Ishikawa (cell line): ENCODE measurements around the gene SPOCK1.

Experiments
- CEBPB ChIP-seq: IDR thresholded peaks from 2 replicates; pipeline ENCODE4 v1.6.1; 2012
- CREB1 ChIP-seq: IDR thresholded peaks from 2 replicates; pipeline ENCODE4 v1.6.1; 2012; ENCODE audit warnings: low read depth
- EGR1 ChIP-seq: IDR thresholded peaks from 2 replicates; pipeline ENCODE4 v1.6.1; 2012
- EP300 ChIP-seq: IDR thresholded peaks from 2 replicates; pipeline ENCODE4 v1.6.1; 2012; ENCODE audit warnings: borderline replicate concordance
- FOXM1 ChIP-seq: IDR thresholded peaks from 2 replicates; pipeline ENCODE4 v1.6.1; 2012; ENCODE audit warnings: low read depth, borderline replicate concordance
- MAX ChIP-seq: IDR thresholded peaks from 2 replicates; pipeline ENCODE4 v1.6.1; 2012
- NFIC ChIP-seq: IDR thresholded peaks from 2 replicates; pipeline ENCODE4 v1.6.1; 2012
- RAD21 ChIP-seq: IDR thresholded peaks from 2 replicates; pipeline ENCODE4 v1.6.1; 2012; ENCODE audit warnings: low read depth
- REST ChIP-seq: IDR thresholded peaks from 2 replicates; pipeline ENCODE4 v1.6.1; 2012; ENCODE audit warnings: low read depth, mild to moderate bottlenecking
- TAF1 ChIP-seq: IDR thresholded peaks from 2 replicates; pipeline ENCODE4 v1.6.1; 2012; ENCODE audit warnings: low read depth, mild to moderate bottlenecking
- TCF12 ChIP-seq: IDR thresholded peaks from 2 replicates; pipeline ENCODE4 v1.6.1; 2012; ENCODE audit warnings: low read depth
- TEAD4 ChIP-seq: IDR thresholded peaks from 2 replicates; pipeline ENCODE4 v1.6.1; 2012
- USF1 ChIP-seq: IDR thresholded peaks from 2 replicates; pipeline ENCODE4 v1.6.1; 2012
- YY1 ChIP-seq: IDR thresholded peaks from 2 replicates; pipeline ENCODE4 v1.6.1; 2012; ENCODE audit warnings: low read depth
- ZBTB7A ChIP-seq: IDR thresholded peaks from 2 replicates; pipeline ENCODE4 v1.6.1; 2012; ENCODE audit warnings: low read depth

Gene SPOCK1

GRCh38 chr5:137370096-137371071 is 128.7 kb downstream of the SPOCK1 start:
- no peak for TF ChIP-seq TEAD4
- no peak for TF ChIP-seq NFIC
- no peak for TF ChIP-seq REST
- no peak for TF ChIP-seq MAX

- TF ChIP-seq EGR1 (no peak), YY1 (no peak), MAX (no peak), ZBTB7A (no peak), TAF1 (no peak), REST (no peak), EP300 (no peak), NFIC (no peak), TCF12 (no peak), TEAD4 (no peak), USF1 (no peak), RAD21 (no peak), FOXM1 (no peak), CEBPB (no peak), CREB1 (no peak)
These were observed 130.5 kb downstream of the SPOCK1 start for GRCh38 chr5:137368651-137369050.

GRCh38 chr5:137367951-137368350 is 131.2 kb downstream of the SPOCK1 start:
- TF ChIP-seq TCF12 (no peak), TEAD4 (no peak), USF1 (no peak), RAD21 (no peak), EGR1 (no peak), TAF1 (no peak), EP300 (no peak), CEBPB (no peak), NFIC (no peak), YY1 (no peak), ZBTB7A (no peak), CREB1 (no peak), FOXM1 (no peak)

GRCh38 chr5:137366526-137366925 is 132.6 kb downstream of the SPOCK1 start:
- TF ChIP-seq USF1 = no peak
- no peak for TF ChIP-seq FOXM1
- no peak for TF ChIP-seq TEAD4
- no peak for TF ChIP-seq ZBTB7A
- no peak for TF ChIP-seq EP300
- TF ChIP-seq EGR1 = no peak
- no peak for TF ChIP-seq TCF12
- TF ChIP-seq REST = no peak
- TF ChIP-seq TAF1 = no peak
- no peak for TF ChIP-seq RAD21
- no peak for TF ChIP-seq CEBPB
- no peak for TF ChIP-seq YY1
- no peak for TF ChIP-seq MAX
- no peak for TF ChIP-seq NFIC
- no peak for TF ChIP-seq CREB1
